ENCODE measurements around the gene INHBC.

Gene INHBC

GRCh38 chr12:57455374-57456144 lies 21.0 kb downstream of the INHBC start:
- no peak for TF ChIP-seq ZNF274 (IDR thresholded peaks at IDR 0.05; ENCODE audit: low read depth, low read length)
- TF ChIP-seq YY1 (IDR thresholded peaks at IDR 0.05; ENCODE audit: insufficient read depth, insufficient read length), result no peak
- no peak for TF ChIP-seq SUZ12 (IDR thresholded peaks at IDR 0.05; ENCODE audit: extremely low read depth, insufficient read depth, insufficient read length)
- Histone ChIP-seq H3K4me1 (ENCODE audit: insufficient read depth, insufficient read length) (peaks cover 31% of the 10 kb centered on the region), H3K4me3 (ENCODE audit: insufficient read length, low read depth) (peak overlapping the region; percentile 5), H3K9ac (ENCODE audit: insufficient read length, low read depth) (peak overlapping the region; percentile 38), H3K36me3 (ENCODE audit: insufficient read depth, insufficient read length, low read length) (no peaks in the 10 kb centered on the region), H3K9me3 (ENCODE audit: insufficient read depth, low read length) (no peaks in the 10 kb centered on the region), H3K27me3 (ENCODE audit: insufficient read depth, insufficient read length) (no peaks in the 10 kb centered on the region)
- no peak for DNase-seq (ENCODE audit: low read depth, low spot score)

GRCh38 chr12:57456145-57456700 lies 21.6 kb downstream of the INHBC start:
- H3K4me1 ChIP-seq (ENCODE audit: insufficient read depth, insufficient read length), result peaks cover 31% of the 10 kb centered on the region
- no peak for TF ChIP-seq SUZ12 (IDR thresholded peaks at IDR 0.05; ENCODE audit: extremely low read depth, insufficient read depth, insufficient read length)
- no peak for TF ChIP-seq YY1 (IDR thresholded peaks at IDR 0.05; ENCODE audit: insufficient read depth, insufficient read length)
- no peak for TF ChIP-seq ZNF274 (IDR thresholded peaks at IDR 0.05; ENCODE audit: low read depth, low read length)
- peak overlapping the region; percentile 5 for H3K4me3 ChIP-seq (ENCODE audit: insufficient read length, low read depth)
- H3K9me3 ChIP-seq (ENCODE audit: insufficient read depth, low read length), result no peaks in the 10 kb centered on the region
- peak overlapping the region; percentile 38 for H3K9ac ChIP-seq (ENCODE audit: insufficient read length, low read depth)
- H3K27me3 ChIP-seq (ENCODE audit: insufficient read depth, insufficient read length), result no peaks in the 10 kb centered on the region
- H3K36me3 ChIP-seq (ENCODE audit: insufficient read depth, insufficient read length, low read length), result no peaks in the 10 kb centered on the region
- peak; percentile 58 for DNase-seq (ENCODE audit: low read depth, low spot score)

DNA sequence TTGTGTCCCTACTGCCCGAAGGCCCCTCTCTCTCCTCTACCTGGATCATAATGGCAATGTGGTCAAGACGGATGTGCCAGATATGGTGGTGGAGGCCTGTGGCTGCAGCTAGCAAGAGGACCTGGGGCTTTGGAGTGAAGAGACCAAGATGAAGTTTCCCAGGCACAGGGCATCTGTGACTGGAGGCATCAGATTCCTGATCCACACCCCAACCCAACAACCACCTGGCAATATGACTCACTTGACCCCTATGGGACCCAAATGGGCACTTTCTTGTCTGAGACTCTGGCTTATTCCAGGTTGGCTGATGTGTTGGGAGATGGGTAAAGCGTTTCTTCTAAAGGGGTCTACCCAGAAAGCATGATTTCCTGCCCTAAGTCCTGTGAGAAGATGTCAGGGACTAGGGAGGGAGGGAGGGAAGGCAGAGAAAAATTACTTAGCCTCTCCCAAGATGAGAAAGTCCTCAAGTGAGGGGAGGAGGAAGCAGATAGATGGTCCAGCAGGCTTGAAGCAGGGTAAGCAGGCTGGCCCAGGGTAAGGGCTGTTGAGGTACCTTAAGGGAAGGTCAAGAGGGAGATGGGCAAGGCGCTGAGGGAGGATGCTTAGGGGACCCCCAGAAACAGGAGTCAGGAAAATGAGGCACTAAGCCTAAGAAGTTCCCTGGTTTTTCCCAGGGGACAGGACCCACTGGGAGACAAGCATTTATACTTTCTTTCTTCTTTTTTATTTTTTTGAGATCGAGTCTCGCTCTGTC lies 22.3 kb downstream of the INHBC start:
- no peaks in the 10 kb centered on the region for H3K9me3 ChIP-seq (ENCODE audit: insufficient read depth, low read length)
- H3K9ac ChIP-seq (ENCODE audit: insufficient read length, low read depth), result no peak overlapping the region
- TF ChIP-seq ZNF274 (IDR thresholded peaks at IDR 0.05; ENCODE audit: low read depth, low read length), result no peak
- TF ChIP-seq YY1 (IDR thresholded peaks at IDR 0.05; ENCODE audit: insufficient read depth, insufficient read length), result no peak
- no peak for TF ChIP-seq SUZ12 (IDR thresholded peaks at IDR 0.05; ENCODE audit: extremely low read depth, insufficient read depth, insufficient read length)
- H3K4me1 ChIP-seq (ENCODE audit: insufficient read depth, insufficient read length), result peaks cover 26% of the 10 kb centered on the region
- H3K27me3 ChIP-seq (ENCODE audit: insufficient read depth, insufficient read length), result no peaks in the 10 kb centered on the region
- DNase-seq (ENCODE audit: low read depth, low spot score), result no peak
- H3K4me3 ChIP-seq (ENCODE audit: insufficient read length, low read depth), result no peak overlapping the region
- no peaks in the 10 kb centered on the region for H3K36me3 ChIP-seq (ENCODE audit: insufficient read depth, insufficient read length, low read length)

DNA sequence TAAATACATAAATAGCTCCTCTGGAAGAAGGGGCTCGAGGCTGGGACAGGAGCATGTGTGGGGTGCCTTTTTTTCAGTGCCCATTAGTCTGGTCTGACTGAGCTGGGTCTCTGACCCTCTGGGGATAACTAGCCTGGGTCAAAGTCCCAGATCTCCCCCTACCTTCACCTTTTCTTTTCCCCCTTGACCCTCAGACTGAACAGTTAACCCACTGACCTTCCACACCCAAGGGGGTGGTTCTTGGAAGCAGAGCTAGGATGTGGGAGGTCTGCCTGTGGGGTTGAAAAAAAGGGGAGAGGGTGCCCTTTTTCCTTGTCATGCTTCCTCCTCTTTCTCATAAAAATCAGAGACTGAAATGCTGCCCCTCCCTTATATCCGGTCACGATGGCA lies 24.1 kb downstream of the INHBC start:
- H3K9me3 ChIP-seq (ENCODE audit: insufficient read depth, low read length), result no peaks in the 10 kb centered on the region
- peaks cover 23% of the 10 kb centered on the region for H3K4me1 ChIP-seq (ENCODE audit: insufficient read depth, insufficient read length)
- DNase-seq (ENCODE audit: low read depth, low spot score), result no peak
- peak overlapping the region; percentile 78 for H3K4me3 ChIP-seq (ENCODE audit: insufficient read length, low read depth)
- H3K27me3 ChIP-seq (ENCODE audit: insufficient read depth, insufficient read length), result no peaks in the 10 kb centered on the region
- no peaks in the 10 kb centered on the region for H3K36me3 ChIP-seq (ENCODE audit: insufficient read depth, insufficient read length, low read length)
- TF ChIP-seq SUZ12 (IDR thresholded peaks at IDR 0.05; ENCODE audit: extremely low read depth, insufficient read depth, insufficient read length) (no peak), YY1 (IDR thresholded peaks at IDR 0.05; ENCODE audit: insufficient read depth, insufficient read length) (no peak)
- H3K9ac ChIP-seq (ENCODE audit: insufficient read length, low read depth), result peak overlapping the region; percentile 12

DNA sequence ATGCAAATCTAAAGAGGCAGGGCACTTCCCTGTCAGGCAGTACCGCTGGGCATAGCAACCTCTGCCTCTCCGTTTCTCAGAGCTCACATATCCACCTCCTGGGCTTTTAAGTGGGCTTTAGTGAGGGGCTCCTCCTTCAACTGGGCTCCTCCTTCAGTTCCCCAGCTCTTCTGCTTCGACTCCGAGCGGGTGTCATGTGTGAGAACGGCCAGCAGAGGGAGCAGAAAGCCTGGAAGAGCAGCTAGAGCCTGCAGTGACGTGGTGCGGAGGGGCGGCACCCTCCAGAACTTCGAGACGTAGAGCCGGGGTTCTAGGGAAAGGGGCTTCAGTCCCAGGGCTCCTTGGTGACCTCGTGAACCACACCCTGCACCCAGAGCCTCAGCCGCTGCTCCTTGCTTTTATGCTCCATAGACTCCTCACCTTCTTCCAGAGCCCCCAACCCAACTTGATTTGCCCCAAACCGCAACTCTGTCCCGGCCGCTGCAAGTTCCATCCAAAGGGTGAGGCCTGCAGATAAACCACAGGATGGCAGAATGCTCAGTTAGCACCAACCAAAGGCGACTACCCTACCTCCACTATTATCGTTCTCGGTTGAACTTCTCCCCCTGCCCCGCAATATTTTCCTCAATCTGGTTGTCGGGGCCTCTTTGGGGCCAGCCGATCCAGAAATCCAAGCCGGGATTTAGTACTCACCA lies 24.6 kb downstream of the INHBC start:
- Histone ChIP-seq H3K4me3 (ENCODE audit: insufficient read length, low read depth) (peak overlapping the region; percentile 78), H3K27me3 (ENCODE audit: insufficient read depth, insufficient read length) (no peaks in the 10 kb centered on the region), H3K36me3 (ENCODE audit: insufficient read depth, insufficient read length, low read length) (no peaks in the 10 kb centered on the region), H3K4me1 (ENCODE audit: insufficient read depth, insufficient read length) (peaks cover 23% of the 10 kb centered on the region), H3K9me3 (ENCODE audit: insufficient read depth, low read length) (no peaks in the 10 kb centered on the region), H3K9ac (ENCODE audit: insufficient read length, low read depth) (peak overlapping the region; percentile 88)
- TF ChIP-seq YY1 (IDR thresholded peaks at IDR 0.05; ENCODE audit: insufficient read depth, insufficient read length), result no peak
- peak; percentile 98 for DNase-seq (ENCODE audit: low read depth, low spot score)

DNA sequence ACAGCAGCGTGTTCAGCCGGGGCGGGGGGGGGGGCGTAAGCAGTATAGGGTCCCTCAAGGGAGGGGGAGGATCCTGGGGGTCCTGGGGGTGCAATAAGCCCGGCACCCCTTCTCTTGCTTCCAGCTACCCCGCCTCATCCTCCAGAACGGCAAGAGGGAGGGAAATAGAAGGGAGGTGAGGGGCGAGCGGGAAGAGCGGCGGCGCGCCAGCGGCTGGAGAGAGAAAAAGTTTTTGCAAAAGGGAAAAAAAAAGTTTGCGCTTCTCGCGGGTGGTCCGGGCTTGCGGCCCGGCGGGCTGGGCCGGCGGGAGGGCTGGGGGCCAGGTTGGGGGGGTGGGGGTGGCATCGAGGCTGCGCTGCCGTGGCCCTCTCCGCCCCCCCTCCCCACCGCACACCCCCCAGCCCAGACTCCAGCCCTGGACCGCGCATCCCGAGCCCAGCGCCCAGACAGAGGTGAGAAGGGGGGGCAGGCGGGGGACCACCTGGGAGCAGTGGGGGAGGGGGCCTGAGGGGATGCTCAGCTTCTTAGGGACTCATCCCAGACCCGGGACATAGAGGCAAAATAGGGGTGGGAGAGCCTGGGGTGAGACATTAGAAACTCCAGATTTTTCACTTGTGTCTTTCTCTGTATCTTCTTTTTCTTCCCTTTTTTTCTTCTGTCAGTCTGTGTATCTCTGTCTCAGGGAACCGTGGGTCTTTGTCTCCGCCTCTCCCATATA lies 25.3 kb downstream of the INHBC start, which contains the start of gene GLI1:
Gene GLI1 (plus strand): TSS at position 36 of the 718 bp plus-strand sequence. CDS start 3,907 bp downstream, outside the sequence.
- no peak for TF ChIP-seq ZNF274 (IDR thresholded peaks at IDR 0.05; ENCODE audit: low read depth, low read length)
- no peak for TF ChIP-seq SUZ12 (IDR thresholded peaks at IDR 0.05; ENCODE audit: extremely low read depth, insufficient read depth, insufficient read length)
- no peak for TF ChIP-seq YY1 (IDR thresholded peaks at IDR 0.05; ENCODE audit: insufficient read depth, insufficient read length)
- no peaks in the 10 kb centered on the region for H3K36me3 ChIP-seq (ENCODE audit: insufficient read depth, insufficient read length, low read length)

More for the DNA sequence above, 25.3 kb downstream of the INHBC start, which contains the start of gene GLI1:
- DNase-seq (ENCODE audit: low read depth, low spot score), result no peak
- Histone ChIP-seq H3K27me3 (ENCODE audit: insufficient read depth, insufficient read length) (no peaks in the 10 kb centered on the region), H3K4me3 (ENCODE audit: insufficient read length, low read depth) (peak within 1 kb of the TSS; percentile 78), H3K4me1 (ENCODE audit: insufficient read depth, insufficient read length) (peaks cover 17% of the 10 kb centered on the region), H3K9me3 (ENCODE audit: insufficient read depth, low read length) (no peaks in the 10 kb centered on the region), H3K9ac (ENCODE audit: insufficient read length, low read depth) (peak within 1 kb of the TSS; percentile 96)

Measured in NT2/D1 (cell line).